DMS153 (cell line): Measurements from ENCODE around the gene GPD1L.
"Not testable (repeated sequence)": the region's sequence is repeated elsewhere in the genome, so short reads cannot be mapped to it uniquely, and the experiment has no call there.

Source experiments
- DNase-seq: peaks from one replicate; lab custom pipeline; 2025; lab: John Stamatoyannopoulos, UW

Gene GPD1L

GRCh38 chr3:32106132-32106928 is at the start of gene GPD1L:
Gene GPD1L (plus strand): TSS chr3:32106620. CDS start chr3:32106712, 92 bp downstream.
- DNase-seq: peak; percentile 61

GRCh38 chr3:32058465-32058864 is 48.0 kb upstream of the GPD1L start:
- DNase-seq: not testable (repeated sequence)

- DNase-seq: no peak
These were observed 43.4 kb upstream of the GPD1L start for GRCh38 chr3:32062950-32063582.

- DNase-seq: no peak
These were observed 39.7 kb upstream of the GPD1L start for GRCh38 chr3:32066686-32067085.

- DNase-seq: not testable (repeated sequence)
These were observed 32.2 kb upstream of the GPD1L start for GRCh38 chr3:32074194-32074593.

GRCh38 chr3:32076566-32076965 is 29.9 kb upstream of the GPD1L start:
- DNase-seq: no peak

- DNase-seq: no peak
These were observed 28.9 kb upstream of the GPD1L start for GRCh38 chr3:32077260-32078084.

GRCh38 chr3:32078085-32078634 is 28.3 kb upstream of the GPD1L start:
- no peak for DNase-seq

- DNase-seq: no peak
These were observed 27.6 kb upstream of the GPD1L start for GRCh38 chr3:32078864-32079263.

- DNase-seq: no peak
These were observed 23.7 kb upstream of the GPD1L start for GRCh38 chr3:32082721-32083120.

GRCh38 chr3:32083702-32084270 is 22.6 kb upstream of the GPD1L start:
- DNase-seq: no peak

- DNase-seq: no peak
These were observed 21.6 kb upstream of the GPD1L start for GRCh38 chr3:32084870-32085269.

GRCh38 chr3:32086464-32086863 is 20.0 kb upstream of the GPD1L start:
- no peak for DNase-seq

GRCh38 chr3:32089476-32089875 is 16.9 kb upstream of the GPD1L start:
- no peak for DNase-seq

GRCh38 chr3:32093204-32093603 is 13.2 kb upstream of the GPD1L start:
- no peak for DNase-seq

GRCh38 chr3:32095431-32095830 is 11.0 kb upstream of the GPD1L start:
- no peak for DNase-seq

- DNase-seq: no peak
These were observed 8.7 kb upstream of the GPD1L start for GRCh38 chr3:32097768-32098167.

GRCh38 chr3:32098528-32098927 is 7.9 kb upstream of the GPD1L start:
- no peak for DNase-seq

- DNase-seq: no peak
These were observed 6.0 kb upstream of the GPD1L start for GRCh38 chr3:32100465-32100864.

GRCh38 chr3:32102289-32102688 is 4.1 kb upstream of the GPD1L start:
- DNase-seq: no peak

- no peak for DNase-seq
These were observed 1.9 kb upstream of the GPD1L start for GRCh38 chr3:32104492-32104891.
